Hematopoietic multipotent progenitor cell treated with erythropoietin and hydrocortisone succinate and interleukin-3 and kit ligand, for 4 days (in vitro differentiated cells): Measurements from ENCODE around the gene MYL7.
"Not testable (repeated sequence)": the region's sequence is repeated elsewhere in the genome, so short reads cannot be mapped to it uniquely, and the experiment has no call there.

Experiments used
- DNase-seq: peaks from one replicate; pipeline ENCODE4 v3.0.0-alpha.2; 2015

MYL7 gene

DNA sequence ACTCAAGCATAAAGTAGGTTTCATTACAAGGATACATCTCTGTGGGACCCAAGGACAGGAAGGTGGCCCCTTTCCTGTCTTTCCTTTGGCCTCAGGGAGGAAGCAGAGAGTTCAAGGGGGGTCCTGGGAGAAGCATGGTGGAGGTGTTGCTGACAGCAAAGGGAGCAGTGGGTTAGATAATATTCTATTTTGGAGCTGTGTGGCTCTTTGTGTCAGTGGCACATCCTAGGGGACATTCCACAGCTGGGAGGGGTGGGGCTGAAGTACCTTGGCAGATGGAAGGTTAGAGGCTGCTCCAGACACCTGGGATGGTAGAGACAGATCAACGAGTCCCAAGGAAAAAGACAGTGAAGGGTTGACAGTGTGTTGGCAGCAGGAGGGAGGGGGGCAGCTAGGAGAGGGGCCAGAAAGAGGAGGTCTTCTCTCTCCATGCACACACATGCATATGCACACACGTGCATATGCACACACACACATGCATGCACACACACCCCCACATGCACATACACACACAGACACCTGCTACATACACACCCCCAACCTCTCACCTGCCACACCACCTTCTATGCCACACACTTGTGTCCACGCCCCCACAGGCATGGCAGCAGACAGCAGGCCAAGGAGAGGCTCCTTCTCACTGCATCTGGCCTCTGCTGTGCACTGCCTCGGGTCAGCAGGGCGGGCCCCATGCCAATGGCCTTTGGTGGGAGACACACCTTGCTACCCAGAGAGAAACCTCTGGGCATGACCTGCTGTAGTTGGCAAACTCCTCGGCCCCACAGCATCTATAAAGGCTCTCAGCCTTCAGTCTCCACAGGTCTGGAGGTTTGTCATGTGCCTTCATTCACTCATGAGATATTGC is 12.2 kb downstream of the MYL7 start:
- DNase-seq: no peak

- DNase-seq: no peak
Measured at GRCh38 chr7:44127161-44127560, 14.0 kb downstream of the MYL7 start.

- DNase-seq: not testable (repeated sequence)
Measured at GRCh38 chr7:44126574-44126973, 14.6 kb downstream of the MYL7 start.

- no peak for DNase-seq
Measured at GRCh38 chr7:44124822-44125202, 16.3 kb downstream of the MYL7 start.

DNA sequence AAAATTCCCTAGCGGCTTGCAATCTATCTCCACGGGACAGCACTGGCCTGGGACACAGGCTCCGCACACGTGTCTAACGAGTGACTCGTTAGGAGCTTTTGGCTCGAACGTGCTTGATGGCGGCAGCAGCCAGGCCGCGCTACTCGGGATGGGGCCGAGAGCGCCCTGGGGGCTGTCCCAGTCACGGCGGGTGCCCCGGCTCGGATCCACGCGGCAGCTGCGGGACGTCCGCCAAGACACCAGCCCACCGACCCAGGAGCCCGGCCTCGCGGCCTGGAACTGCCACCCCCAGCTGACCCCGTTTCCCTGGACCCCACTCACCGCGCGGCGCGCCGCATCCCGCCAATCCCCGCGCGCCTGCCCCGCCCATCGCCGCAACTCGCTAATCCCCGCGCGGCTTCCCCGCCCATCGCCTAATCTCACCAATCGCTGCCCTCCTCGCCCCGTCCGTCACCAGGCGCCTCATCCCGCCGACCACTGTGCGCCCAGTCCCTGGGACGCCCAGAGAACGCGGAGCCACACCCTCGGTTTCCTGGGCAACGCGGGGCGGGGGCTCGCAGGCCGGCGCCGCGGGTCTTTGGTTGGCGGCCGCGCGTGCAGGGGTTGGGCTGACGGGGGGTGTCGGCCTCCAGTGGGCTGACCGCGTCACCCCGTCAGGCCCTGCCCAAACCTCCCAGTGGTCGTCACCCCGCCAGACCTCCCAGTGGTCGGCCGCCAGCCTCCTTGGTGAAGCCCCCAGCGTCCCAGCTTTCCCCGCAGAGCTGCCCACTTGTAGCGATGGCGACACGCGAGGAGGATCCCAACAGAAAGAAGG is 17.7 kb downstream of the MYL7 start, which contains the start of gene POLD2:
TSS of gene POLD2 (minus strand) at position 359 of the 814 bp plus-strand sequence. CDS start 1,495 bp downstream, outside the sequence.
- peak; percentile 99 for DNase-seq

DNA sequence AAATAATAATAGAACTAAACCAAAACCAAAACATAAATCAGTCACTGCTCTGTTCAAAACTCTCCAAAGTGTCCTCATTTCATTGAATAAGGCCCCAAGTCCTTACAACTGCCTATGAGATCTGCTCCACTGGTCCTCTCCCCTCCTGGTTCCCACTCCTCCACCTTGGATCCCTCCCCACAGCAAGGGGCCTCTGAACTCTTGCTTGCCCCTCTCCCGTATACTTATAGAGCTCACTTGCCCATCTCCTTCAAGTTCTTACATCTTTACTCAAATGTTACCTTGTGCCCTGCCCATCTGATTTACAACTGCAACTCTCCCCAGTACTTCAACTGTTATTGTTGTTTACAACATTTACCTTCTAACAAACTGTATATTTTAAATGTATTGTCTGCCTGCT is 18.6 kb downstream of the MYL7 start:
- no peak for DNase-seq

- no peak for DNase-seq
Measured at GRCh38 chr7:44121761-44122420, 19.2 kb downstream of the MYL7 start.

- DNase-seq: no peak
Measured at GRCh38 chr7:44120395-44120794, 20.7 kb downstream of the MYL7 start.

- no peak for DNase-seq
Measured at GRCh38 chr7:44119829-44120380, 21.2 kb downstream of the MYL7 start.

- DNase-seq: no peak
Measured at GRCh38 chr7:44117801-44118429, 23.2 kb downstream of the MYL7 start.

- no peak for DNase-seq
Measured at GRCh38 chr7:44116789-44117666, 24.1 kb downstream of the MYL7 start.

GRCh38 chr7:44116087-44116788 is 24.9 kb downstream of the MYL7 start:
- no peak for DNase-seq

- no peak for DNase-seq
Measured at GRCh38 chr7:44114586-44115310, 26.4 kb downstream of the MYL7 start.

- DNase-seq: no peak
Measured at GRCh38 chr7:44113764-44114354, 27.3 kb downstream of the MYL7 start.

- DNase-seq: no peak
Measured at GRCh38 chr7:44112997-44113763, 28.0 kb downstream of the MYL7 start.

GRCh38 chr7:44112231-44112996 is 28.7 kb downstream of the MYL7 start:
- no peak for DNase-seq

GRCh38 chr7:44111761-44112160 is 29.4 kb downstream of the MYL7 start:
- no peak for DNase-seq
